22Rv1 (cell line): ENCODE measurements around the gene ARHGAP18.

ENCODE experiments used
- ZFX ChIP-seq: fragments of 450-650 bp; IDR thresholded peaks from 2 replicates; pipeline ENCODE4 v1.6.1; 2017; ENCODE audit warnings: antibody characterized with exemption, borderline replicate concordance
- TF ChIP-seq, protein P1 (sequence below): fragments of 450-650 bp; IDR thresholded peaks from 2 replicates; pipeline ENCODE4 v1.5.1; 2017; ENCODE audit warnings: mild to moderate bottlenecking

DNA sequence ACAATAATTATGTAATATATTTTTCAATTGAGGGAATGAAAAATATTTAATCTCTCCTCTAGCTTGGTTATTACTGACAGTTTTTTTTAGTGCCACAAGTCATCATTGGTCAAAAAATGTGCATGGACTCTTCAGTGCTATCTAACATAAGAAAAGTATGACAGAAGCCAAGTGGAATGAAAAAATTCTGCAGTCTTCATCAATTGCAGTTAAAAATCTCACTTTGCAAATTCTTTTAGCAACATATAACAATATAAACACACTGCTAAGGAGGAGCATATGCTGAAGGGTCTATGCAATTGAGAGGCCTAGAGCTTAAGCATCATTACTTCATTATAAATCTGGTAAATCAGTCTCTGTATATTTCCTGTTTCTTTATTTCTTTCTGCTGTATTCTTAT lies 175.1 kb downstream of the ARHGAP18 start:
- TF ChIP-seq, protein P1, sequence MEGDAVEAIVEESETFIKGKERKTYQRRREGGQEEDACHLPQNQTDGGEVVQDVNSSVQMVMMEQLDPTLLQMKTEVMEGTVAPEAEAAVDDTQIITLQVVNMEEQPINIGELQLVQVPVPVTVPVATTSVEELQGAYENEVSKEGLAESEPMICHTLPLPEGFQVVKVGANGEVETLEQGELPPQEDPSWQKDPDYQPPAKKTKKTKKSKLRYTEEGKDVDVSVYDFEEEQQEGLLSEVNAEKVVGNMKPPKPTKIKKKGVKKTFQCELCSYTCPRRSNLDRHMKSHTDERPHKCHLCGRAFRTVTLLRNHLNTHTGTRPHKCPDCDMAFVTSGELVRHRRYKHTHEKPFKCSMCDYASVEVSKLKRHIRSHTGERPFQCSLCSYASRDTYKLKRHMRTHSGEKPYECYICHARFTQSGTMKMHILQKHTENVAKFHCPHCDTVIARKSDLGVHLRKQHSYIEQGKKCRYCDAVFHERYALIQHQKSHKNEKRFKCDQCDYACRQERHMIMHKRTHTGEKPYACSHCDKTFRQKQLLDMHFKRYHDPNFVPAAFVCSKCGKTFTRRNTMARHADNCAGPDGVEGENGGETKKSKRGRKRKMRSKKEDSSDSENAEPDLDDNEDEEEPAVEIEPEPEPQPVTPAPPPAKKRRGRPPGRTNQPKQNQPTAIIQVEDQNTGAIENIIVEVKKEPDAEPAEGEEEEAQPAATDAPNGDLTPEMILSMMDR = no peak
- TF ChIP-seq ZFX = no peak
